Fibroblast of skin of right quadriceps (primary cell): ENCODE measurements around the gene FXYD1.
"Not testable (repeated sequence)": the region's sequence is repeated elsewhere in the genome, so short reads cannot be mapped to it uniquely, and the experiment has no call there.

Experiments used
- DNase-seq: peaks from one replicate; pipeline ENCODE4 v3.0.0-alpha.2; 2013

FXYD1 gene

DNA sequence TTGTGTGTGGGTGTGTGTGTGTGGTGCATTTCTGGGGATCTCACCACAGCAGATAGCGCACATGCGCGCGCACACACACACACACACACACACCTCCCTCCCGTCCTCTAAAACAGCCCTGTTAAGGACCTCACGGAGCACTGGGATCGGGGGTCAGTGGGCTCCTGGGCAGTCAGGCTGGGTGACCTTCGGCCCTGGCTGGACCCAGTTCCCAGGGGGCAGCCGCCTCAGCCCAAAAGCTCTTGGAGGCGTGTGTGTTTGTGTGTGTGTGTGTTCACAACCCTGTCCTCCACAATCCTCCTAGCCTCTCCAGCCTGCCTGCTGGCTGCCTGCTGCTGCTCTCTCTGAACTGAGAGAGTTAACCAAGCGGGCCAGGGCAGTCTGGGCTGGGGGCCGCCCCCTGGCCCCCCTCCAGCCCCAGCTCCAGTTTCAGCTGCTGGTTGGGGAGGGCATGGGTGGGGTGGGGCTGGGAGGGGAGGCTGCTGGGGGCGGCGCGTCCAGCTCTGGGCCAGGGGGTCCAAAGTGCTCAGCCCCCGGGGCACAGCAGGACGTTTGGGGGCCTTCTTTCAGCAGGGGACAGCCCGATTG lies at the start of gene FXYD1:
FXYD1 (plus strand) TSS at position 520 of the 588 bp plus-strand sequence. CDS start 1,256 bp downstream, outside the sequence.
- no peak for DNase-seq

DNA sequence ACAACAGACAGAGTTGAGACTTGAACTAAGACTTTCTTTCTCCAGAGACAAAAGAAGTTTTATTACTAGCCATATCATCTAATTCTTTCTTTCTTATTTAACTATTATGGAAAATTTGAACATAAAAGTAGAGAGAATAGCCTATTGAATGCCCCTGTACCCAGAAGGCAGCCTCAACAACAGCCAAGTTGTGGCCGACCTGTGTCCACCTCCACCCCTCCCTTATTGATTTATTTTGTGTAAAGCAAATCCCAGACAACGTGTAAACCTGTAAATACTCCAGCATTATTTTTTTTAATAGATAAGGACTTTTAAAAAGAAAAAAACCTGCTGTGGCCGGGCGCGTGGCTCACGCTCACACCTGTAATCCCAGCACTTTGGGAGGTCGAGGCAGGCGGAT lies 49.1 kb upstream of the FXYD1 start:
- DNase-seq: no peak

DNA sequence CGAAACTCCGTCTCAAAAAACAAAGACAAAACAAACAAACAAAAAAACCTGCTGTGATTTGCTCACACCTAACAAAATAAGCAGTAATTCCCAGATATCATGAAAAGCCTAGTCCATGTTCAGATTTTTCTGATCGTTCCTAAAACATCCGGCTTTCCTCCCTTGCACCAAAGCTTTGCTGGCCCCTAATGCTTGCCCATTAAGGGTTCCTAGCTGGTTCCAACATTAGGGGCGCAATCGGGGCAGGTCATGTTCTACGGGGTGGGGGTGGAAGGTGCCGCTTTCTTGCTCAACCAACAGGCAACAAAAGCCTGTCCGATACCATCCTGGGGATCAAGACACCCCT lies 48.5 kb upstream of the FXYD1 start:
- DNase-seq: no peak

DNA sequence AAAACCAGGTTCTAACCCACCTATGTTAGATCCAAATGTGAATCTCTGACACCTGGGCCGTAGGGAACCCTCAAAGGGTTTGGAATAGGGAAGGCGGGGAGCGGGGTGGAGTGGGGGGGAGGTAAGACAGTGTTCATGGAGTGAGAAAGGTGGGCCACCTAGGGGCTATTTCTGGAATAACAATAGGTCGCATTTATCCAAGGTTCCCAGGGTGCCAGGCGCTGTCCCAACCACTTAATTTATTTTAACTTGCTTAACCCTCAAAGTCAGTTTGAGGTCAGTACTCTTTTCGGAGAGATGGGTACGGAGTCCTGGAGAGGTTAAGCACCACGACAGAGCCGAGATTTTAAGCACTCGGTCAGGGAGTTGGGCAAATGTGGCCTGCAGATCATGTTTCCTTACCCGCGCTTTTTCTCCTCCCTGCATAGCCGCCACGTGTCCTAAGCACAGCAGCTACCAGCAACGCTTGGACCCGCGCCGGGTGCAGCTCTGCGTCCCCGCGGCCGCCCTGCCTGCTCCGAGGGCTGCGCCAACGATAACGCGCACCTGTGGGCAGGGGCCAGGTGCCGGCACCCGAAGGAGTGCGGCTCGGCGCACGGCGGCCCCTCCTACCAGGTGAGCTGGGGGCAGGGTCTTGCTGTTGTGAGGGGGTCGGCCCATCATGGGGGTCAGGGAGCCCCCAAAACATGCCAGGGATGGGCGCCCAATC lies 48.0 kb upstream of the FXYD1 start:
- peak; percentile 60 for DNase-seq

DNA sequence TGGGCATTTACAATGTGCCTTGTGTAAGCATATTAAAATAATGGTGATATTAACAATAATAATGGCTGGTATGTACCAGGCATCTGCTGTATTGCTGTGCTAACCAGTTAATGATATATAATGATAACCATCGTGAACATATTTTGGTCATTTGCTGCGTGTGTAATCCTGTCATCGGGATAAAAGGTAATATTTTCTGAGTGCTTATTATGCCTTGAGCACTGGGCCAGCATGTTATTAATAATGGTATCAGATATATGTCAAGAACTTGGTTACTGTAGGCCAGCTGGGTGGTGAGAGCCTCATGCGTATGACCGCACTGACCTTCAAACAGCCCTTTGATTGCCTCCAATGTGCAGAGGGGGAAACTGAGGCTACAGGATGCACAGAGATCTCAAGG lies 45.2 kb upstream of the FXYD1 start:
- no peak for DNase-seq

DNA sequence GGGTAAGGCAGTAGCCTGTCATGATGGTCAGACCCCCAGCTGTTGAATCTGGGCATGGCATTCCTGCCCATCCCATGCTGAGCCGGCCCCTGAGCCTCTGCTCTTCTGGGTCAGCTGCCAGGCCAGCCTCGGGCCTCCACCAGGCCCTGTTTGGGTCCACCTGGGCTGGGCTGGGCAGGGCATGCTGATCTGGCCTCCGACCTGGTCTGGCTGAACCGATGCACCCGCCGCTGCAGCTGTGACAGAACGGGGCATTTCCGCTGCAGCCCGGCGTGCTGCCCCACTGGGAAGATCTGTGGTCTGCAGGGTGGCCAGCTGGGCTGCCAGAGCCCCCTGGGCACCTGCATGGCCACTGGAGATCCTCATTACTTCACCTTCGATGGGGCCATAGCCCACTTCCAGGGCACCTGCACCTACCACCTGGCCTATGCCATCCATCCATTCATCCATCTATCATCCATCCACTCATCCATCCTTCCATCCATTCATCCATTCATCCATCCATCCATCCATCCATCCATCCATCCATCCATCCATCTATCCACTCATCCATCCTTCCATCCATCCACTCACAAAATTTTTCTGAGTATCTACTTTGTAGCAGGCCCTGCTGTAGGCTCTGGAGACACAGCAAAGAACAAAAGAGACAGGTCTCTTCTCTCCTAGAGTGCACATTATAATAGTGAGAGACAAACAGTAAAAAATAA lies 44.5 kb upstream of the FXYD1 start:
- no peak for DNase-seq

DNA sequence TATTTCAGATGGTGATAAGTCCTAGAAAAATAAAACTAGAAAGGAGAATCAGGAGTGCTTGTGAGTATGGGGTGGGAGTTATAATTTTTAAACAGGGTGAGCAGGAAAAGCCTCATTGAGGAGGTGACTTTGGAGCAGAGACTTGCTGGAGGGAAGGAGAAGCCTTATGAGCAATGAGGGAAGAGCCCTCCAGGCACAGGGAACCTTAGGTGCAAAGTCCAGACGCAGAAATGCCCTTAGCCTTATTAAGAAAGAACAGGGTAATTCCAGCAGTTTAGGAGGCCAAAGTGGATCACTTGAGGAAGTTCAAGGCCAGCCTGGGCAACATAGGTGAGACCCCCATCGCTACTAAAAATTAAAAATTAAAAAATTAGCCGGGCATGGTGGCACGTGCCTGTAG lies 44.0 kb upstream of the FXYD1 start:
- no peak for DNase-seq

DNA sequence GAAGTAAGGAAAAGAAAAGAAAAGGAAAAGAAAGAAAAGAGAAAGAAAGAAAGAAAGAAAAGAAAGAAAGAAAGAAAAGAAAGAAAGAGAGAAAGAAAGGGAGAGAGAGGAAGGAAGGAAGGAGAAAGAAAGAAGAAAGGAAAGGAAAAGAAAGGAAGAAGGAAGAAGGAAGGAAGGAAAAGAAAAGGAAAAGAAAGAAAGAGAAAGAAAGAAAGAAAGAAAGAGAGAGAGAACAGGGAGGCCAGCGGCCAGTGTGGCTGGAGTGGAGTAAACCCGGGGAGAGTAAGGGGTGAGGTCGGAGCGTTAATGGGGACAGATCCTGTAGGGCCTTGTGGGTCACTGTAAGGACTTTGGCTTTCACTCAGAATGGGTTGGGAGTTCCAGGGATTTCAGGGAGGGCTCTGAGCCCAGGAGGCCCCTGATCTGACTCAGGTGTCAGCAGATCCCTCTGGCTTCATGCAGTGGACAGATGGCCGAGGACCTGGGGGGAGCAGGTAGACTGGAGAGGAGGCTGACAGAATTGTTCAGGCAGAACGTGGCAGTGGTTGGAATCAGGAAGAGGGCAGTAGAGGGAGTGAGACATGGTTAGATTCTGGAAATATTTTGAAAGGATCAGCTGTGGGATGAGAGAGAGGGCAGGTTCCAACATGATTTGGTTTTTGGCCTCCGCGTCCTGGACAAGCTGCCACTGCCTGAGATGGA lies 42.8 kb upstream of the FXYD1 start:
- DNase-seq: no peak

DNA sequence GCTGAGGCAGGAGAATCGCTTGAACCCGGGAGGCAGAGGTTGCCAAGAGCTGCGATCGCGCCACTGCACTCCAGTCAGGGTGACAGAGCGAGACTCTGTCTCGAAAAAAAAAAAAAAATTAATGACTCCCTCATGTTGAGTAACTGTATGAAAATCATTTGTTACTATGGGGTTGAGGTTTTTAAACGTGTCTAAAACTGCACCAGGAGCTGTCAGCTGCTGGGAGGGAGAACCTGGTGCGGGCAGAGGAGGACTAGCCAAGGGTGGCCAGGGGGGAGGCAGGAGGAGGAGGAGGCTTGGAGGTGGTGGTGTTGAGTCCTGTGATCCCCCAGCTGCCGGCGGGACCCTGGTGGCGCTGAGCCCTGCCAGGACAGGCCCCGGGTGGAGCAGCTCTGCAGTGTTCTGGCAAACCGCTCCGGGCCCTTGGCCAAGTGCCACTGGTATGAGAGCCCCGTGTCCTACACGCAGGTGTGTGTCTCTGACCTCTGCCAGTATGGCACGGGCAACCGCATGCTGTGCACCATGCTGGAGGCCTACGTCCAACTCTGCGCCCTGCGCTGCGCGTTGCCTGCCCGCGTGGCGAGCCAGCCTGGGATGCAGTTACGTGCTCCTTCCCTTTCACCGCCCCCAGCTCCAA lies 40.1 kb upstream of the FXYD1 start:
- no peak for DNase-seq

DNA sequence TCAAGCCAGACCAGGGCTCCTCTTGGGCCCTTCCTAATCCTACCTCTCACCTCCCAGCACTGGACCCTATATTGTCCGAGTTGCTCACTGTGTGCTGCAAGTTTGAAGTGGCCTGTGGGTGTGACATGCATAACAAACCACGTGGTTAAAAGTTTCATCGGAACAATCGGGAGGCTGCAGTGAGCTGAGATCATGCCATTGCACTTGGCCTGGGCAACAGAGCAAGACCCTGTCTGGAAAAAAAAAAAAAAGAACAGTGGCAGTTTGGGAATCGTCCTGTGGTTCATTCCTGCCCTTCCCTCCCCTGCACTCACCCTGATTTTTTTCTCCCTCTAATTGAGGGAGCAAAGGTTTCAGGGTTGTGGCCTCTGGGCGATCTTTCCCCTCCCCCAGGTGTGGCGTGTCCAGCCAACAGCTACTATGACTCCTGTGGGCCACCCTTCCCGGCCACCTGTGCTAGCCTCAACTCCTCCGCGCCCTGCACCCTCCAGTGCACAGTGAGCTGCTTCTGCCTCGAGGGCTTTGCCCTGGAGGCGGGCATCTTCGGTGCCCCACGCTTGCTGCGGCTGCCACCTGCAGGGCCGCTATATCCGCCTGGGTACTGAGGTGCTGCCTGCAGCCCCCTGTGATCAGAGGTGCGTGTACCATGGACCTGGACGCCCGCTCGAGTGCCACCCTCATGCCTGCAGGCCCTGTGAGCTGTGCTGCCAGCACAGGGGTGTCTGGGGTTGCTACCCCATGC lies 39.3 kb upstream of the FXYD1 start:
- no peak for DNase-seq

DNA sequence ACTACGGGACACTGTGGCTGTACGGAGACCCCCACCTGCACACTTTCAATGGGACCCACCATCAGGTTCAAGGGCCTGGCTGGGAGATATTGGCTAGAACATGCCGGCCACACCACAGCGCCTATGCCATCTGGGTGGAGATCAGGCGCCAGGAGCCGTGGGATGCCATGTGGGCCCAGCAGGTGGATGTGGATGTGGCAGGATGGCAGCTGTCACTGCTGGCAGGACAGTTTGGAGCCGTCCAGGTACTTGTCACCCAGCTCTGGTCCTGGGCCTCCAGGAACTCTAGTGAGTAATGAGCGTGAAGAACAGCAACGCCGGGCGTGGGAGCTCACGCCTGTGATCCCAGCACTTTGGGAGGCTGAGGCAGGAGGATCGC lies 38.7 kb upstream of the FXYD1 start:
- no peak for DNase-seq

DNA sequence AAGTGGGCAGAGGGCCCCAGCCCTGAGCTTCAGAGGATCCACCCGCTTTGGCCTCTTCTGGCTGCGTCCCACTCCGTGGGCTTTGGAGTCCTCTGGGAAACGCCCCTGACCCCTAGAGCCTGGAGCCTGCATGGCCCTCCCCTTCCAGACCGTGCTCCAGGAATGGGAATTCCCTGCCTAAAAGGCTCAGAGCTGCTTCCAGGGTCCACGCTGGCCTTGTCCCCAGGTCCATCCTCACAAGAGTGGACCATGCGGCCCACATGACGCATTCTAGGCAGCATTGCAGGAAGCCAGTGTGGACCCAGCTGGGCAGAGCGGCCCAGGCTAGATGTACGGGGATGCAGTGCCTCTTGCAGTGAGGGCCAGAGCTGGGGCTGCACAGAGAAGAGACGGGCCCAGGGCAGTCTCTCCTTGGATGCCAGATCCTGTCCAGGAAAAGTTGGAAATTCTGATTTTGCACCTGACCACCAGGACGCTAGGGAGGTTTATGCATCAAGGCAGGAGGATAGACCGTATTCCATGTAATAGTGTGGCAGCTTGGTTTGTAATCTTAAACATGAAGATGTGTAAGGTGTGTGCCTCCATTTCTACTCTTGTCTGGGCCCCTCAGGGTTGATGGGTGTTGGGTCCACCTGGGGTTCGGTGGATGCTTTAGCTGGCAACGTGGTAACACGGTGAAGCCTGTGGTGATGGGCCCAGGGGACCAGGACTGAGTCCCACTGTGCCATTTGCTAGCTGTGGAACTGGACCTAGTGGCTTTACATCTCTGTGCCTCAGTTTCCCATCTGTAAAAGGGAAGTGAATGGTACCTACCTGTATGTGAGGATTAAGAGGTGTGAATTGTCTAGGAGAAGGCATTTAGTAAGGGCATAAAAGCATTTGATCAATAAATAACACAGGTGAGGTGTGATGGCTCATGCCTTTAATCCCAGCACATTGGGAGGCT lies 37.8 kb upstream of the FXYD1 start:
- DNase-seq: no peak

DNA sequence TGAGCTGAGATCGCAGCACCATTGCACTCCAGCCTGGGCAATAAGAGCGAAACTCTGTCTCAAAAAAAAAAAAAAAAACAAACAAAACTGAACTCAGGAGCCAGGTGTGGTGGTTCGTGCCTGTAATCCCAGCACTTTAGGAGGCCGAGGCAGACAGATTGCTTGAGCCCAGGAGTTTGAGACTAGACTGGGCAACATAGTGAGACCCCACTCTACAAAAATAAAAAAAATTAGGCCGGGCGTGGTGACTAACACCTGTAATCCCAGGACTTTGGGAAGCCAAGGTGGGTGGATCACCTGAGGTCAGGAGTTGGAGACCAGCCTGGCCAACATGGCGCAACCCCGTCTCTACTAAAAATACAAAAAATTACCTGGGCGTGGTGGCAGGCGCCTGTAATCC lies 36.7 kb upstream of the FXYD1 start:
- not testable (repeated sequence) for DNase-seq

DNA sequence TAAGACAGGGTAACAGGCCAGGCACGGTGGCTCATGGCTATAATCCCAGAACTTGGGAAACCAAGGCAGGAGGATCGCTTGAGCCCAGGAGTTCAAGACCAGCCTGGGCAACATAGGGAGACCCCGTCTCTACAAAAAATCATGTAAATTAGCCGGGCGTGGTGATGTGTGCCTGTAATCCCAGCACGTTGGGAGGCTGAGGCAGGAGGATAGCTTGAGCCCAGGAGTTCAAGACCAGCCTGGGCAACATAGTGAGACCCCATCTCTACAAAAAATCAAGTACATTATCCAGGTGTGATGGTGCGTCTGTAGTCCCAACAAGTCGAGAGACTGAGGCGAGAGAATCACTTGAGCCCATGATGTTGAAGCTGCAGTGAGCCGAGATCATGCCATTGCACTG lies 35.0 kb upstream of the FXYD1 start:
- DNase-seq: not testable (repeated sequence)

DNA sequence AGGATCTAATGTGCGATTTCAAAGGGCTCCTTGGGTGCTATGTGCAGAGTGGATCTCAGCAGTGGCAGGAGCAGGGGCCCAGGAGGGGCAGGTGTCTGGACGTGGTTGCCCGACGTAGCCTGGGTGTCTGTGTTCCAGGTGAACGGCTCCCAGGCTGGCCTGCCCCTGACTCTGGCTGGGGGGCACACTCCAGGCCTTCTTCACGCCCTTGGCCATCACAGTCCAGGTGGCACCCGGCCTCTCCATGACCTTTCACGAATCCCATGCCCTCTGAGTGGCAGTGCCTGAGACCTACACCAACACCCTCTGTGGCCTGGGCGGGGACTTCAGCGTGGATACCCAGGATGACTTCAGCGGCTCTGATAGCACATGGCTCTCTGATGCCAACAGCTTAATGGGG lies 34.3 kb upstream of the FXYD1 start:
- DNase-seq: no peak

DNA sequence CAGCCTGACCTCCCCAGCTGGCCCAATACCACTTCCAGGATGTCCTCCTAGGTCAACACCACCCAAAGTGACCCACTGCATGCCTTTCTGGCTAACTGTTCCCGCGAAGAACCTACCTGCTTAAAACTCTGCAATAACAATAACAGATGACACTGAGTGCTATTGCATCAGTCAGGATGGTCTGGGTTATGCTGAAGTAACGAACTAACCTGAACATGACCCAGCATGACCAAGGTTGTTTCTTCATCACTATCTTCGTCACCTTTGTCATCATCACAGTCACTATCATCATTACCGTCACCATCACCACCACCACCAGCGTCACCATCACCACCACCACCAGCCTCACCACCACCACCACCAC lies 33.6 kb upstream of the FXYD1 start:
- no peak for DNase-seq

DNA sequence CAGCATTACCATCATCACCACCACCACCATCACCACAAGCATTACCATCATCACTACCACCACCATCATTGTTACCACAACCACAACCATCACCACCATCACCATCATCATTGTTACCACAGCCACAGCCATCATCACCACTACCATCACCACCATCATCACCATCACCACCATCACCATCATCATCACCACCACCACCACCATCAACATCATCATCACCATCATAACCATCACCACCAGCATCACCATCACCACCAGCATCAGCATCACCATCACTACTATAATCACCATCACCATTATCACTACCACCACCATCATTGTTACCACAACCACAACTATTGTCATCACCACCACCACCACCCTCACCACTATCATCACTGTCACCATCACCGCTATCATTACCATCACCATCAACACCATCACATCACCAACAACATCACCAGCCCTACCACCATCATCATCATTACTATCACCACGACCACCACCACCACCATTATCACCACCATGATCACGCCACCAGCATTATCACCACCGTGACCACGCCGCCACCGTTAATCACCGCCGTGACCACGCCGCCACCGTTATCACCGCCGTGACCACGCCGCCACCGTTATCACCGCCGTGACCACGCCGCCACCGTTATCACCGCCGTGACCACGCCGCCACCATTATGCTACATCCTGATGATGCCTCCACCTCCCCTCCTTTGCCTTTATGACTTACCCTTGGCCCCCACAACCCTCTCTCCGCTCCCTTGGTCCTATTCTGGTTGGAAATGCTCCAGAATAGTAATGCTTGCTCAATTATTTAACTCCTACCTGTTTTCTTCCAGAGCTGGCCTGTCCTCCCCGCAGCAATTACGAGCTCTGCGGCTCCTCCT lies 33.0 kb upstream of the FXYD1 start:
- no peak for DNase-seq

DNA sequence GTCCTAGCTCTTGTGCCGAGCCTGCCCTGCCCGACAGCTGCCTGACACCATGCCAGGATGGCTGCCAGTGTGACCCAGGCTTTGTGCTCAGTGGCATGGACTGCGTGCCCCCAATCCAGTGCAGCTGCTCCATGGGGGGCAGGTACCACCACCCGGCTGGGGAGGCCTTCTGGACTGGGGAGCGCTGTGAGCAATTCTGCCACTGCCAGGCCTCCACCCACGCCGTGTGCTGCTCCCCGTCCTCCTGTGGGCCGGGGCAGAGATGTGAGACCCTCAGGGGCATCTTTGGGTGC lies 32.4 kb upstream of the FXYD1 start:
- no peak for DNase-seq

DNA sequence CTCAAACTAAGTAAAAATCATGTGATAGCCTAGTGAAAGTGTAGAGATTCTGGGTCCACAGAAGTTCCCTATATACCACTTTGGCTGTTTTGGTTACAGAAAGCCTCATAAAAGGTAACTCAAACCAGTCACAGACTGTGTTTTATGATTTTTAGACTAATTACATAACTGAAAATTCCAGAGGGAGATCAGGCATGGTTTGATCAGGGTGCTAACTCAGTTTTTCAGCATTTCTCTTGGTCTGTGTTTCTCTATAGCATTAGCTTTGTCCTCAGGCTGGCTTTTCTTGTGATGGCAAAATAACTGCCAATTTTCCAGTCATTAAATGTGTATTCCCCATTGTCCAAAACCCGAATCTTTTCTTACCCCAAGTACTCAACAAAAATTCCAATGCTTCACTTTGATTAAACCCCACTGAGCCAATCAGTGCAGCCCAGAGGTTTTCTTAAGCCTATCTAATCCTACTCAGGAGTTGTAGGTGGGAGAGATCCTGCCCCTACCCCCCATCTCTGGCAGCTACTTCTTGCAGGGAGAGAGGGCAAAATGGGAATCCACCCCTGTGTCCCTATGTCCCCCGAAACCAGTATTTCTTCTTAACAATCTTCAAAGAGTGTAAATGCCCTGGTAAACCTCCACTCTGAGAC lies 31.6 kb upstream of the FXYD1 start:
- no peak for DNase-seq

DNA sequence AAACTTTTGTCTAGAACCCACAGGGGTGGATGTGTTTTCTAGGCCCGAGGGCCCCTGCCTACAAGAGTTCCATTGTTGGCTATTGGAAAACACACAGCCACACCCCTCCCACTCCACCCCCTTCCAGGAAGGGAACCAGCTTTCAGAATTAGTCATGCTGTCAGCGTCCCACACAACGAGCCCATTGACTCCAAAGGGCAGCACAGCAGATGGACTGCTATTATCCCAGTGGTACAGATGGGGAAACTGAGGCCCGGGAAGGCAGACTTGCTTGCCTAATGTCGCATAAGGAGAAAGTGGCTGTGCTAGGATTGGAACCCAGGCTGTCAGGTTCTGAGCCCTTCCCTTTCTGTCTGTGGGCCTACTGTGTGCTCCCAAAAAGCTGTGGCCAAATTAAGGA lies 31.1 kb upstream of the FXYD1 start:
- no peak for DNase-seq
